Retinal pigment epithelial cell (primary cell): ENCODE results near the gene FAM83F.
A peak's percentile ranks its signal among the peaks of the same experiment; 100 is the strongest.

Experiments used
- DNase-seq: peaks from one replicate; pipeline ENCODE4 v3.0.0-alpha.2; 2010; ENCODE audit warnings: low read depth
- H3K4me3 ChIP-seq: 2 replicates; pipeline ENCODE4 v1.5.1; 2011; ENCODE audit warnings: mild to moderate bottlenecking, low read length, control low read depth, moderate library complexity
- CTCF ChIP-seq: conservative IDR thresholded peaks from 2 replicates; pipeline ENCODE4 v1.5.1; 2011; ENCODE audit warnings: low read depth, low read length, control low read depth, inconsistent platforms

FAM83F gene

GRCh38 chr22:39952347-39952746 is 42.4 kb upstream of the FAM83F start:
- no peak for TF ChIP-seq CTCF
- no peak overlapping the region for H3K4me3 ChIP-seq
- no peak for DNase-seq

GRCh38 chr22:39953101-39953500 is 41.7 kb upstream of the FAM83F start:
- no peak overlapping the region for H3K4me3 ChIP-seq

GRCh38 chr22:39954584-39955055 is 40.1 kb upstream of the FAM83F start:
- DNase-seq: peak; percentile 88
- TF ChIP-seq CTCF: no peak
- no peak overlapping the region for H3K4me3 ChIP-seq

More at GRCh38 chr22:39953101-39953500, 41.7 kb upstream of the FAM83F start:
- no peak for DNase-seq
- TF ChIP-seq CTCF: no peak

GRCh38 chr22:39955675-39956074 is 39.1 kb upstream of the FAM83F start:
- DNase-seq: no peak
- no peak overlapping the region for H3K4me3 ChIP-seq
- TF ChIP-seq CTCF: no peak

- no peak for TF ChIP-seq CTCF
- no peak for DNase-seq
- no peak overlapping the region for H3K4me3 ChIP-seq
Measured at GRCh38 chr22:39956932-39957664, 37.7 kb upstream of the FAM83F start.

GRCh38 chr22:39958009-39958711 is 36.6 kb upstream of the FAM83F start:
- TF ChIP-seq CTCF: no peak
- DNase-seq: no peak
- no peak overlapping the region for H3K4me3 ChIP-seq
